GM19328 (cell line): ENCODE measurements around the gene PLEKHM2.
A peak's percentile ranks its signal among the peaks of the same experiment; 100 is the strongest.

Experiments used
- ATAC-seq: cut with Tn5 transposase; IDR thresholded peaks from one replicate; pipeline ENCODE4 v1.9.1; 2021; ENCODE audit warnings: mild to moderate bottlenecking, moderate library complexity; ENCODE audit not compliant: unreplicated experiment

PLEKHM2 gene

DNA sequence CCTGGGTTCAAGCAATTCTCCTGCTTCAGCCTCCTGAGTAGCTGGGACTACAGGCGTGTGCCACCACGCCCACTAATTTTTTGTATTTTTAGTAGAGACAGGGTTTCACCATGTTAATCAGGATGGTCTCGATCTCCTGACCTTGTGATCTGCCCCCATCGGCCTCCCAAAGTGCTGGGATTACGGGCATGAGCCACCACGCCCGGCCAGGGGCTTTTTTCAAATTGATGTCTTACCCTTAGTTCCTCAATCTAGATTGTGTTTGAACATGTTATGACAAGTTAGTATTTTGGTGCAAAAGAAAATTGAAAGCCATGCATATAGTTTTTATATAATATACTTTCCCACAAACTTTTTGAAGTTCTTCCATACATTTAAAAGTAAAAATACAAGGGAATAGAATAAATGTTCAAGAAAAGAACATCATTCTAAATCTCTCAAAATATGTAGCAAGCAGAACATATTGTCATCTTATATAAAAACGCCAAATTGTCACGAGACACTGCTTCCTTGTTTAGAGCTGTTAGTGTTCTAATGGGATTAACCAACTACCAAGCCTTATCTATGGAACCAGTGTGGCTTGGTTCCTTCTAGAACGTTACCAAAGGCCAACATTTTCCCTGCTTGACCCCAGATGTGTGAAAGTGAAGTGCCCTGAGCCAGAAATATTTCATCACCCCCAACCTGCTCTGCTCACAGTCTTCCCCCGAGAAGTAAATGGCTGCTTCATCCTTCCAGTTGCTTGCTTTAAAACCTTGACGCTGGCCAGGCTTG, 9.5 kb upstream of the PLEKHM2 start:
- ATAC-seq = no peak

DNA sequence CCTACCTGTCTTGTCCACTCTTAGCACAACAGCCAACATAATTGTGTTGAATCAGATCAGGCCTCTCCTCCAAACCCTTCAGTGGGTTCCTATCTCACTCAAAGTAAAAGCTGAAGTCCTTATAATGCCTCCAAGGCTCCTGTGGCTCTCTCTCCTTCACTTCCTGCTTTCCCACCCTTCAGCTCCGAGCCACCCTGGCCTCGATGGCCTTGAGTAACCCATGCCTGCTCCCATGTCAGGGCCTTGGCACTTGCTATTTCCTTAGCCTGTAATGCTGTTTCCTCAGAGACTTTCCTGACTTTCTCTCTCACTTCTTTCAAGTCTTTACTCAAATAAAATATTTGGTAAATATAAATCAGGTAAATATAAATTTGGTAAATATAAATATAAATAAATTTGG, 8.1 kb upstream of the PLEKHM2 start:
- no peak for ATAC-seq

DNA sequence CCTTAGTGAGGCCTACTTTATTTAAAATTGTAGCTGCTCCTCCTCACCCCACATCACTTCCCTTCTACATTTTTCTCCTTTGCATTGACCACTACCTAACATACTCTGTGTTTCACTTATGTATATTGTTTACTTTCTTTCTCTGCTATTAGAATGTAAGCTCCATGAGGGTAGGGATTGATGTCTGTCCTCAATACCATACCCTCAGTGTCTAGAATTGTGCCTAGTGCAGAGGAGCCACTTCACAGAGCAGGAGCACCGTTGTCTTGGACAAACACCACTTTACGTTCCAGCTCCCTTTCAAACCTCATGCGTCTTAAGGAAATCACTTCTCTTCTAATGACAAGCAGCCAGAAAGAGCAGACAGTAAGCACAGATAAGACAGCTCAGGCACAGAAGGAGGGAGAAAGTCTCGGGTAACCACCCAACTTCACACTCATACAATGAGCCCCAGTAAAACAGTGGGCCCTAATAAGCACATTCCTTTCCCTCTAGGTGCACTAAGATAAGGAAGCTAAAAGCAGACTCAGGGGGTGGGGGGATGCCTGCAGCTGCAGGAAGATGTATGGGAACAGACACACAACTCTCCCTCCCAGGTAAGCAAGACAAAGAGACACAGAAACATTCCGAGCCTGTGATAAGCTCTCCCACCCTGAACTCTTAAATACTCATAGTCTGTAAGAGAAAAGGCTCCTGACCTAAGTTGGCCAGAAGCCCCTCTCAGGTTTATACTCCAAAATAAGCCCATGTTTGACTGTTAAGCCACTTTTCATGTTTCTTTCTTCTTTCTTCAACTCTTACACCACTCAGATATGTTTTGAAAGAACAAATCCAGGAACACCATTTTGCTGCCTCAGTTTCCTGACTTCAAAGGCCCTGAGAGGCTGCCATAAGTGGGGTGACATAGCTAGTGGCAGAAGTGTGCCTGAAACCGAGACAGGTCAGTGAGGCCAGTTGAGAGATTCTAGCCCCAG, 7.1 kb upstream of the PLEKHM2 start:
- ATAC-seq = no peak

DNA sequence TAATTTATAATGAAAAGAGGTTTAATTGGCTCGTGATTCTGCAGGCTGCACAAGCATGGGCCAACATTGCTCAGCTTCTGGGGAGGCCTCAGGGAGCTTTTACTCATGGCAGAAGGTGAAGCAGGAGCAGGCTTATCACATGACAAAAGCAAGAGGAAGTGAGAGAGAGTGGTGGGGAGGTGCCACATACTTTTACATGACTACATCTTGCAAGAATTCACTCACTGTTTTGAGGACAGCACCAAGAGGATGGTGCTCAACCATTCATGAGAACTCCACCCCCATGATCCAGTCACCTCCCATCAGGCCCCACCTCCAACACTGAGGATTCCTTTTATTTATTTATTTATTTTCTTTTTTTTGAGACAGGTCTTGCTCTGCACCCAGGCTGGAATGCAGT, 5.5 kb upstream of the PLEKHM2 start:
- no peak for ATAC-seq

DNA sequence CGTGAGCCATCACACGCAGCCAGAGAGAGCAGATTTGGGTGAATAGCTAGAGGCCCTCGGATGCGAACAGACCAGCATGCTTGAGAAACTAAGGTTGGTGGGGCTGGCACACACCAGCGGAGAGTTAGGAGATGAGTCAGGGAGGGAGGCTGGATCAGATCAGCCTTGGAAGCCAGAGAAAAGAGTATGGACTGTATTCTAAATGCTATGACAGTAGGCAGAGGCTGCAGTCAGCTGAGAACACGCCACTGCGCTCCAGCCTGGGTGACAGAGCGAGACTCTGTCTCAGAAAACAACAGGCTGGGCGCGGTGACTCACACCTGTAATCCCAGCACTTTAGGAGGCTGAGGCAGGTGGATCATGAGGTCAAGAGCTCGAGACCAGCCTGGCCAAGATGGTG, 4.0 kb upstream of the PLEKHM2 start:
- no peak for ATAC-seq

DNA sequence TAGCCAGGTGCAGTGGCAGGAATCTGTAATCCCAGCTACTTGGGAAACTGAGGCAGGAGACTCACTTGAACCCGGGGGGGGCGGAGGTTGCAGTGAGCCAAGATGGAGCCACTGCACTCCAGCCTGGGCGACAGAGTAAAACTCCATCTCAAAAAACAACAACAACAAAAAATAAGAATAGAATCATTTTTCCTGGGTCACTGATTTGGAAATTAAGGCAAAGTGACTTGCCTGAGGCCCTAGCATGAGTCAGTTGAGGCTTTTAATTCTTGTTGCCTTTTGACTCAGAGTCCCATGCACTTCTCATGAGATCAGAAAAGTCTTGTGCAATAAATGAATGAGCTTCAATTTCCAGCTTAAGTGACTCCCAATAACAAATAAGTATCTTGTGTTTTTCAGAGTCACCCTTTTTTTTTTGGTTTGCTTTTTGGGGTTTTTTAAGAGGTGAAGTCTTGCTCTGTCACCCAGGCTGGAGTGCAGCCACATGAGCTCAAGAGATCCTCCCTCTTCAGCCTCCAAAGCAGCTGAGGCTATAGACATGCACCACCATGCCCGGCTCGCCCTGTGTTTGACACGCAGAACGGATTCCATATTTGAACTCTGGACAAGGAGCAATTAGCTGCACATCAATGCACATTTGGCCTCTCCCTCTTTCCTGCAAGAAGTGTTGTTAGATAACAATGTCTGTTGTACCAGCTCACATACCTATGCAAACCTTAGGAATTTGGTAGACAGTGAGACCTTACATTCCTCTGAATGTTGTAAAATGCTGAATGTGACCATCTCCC, 3.4 kb upstream of the PLEKHM2 start:
- ATAC-seq = no peak

DNA sequence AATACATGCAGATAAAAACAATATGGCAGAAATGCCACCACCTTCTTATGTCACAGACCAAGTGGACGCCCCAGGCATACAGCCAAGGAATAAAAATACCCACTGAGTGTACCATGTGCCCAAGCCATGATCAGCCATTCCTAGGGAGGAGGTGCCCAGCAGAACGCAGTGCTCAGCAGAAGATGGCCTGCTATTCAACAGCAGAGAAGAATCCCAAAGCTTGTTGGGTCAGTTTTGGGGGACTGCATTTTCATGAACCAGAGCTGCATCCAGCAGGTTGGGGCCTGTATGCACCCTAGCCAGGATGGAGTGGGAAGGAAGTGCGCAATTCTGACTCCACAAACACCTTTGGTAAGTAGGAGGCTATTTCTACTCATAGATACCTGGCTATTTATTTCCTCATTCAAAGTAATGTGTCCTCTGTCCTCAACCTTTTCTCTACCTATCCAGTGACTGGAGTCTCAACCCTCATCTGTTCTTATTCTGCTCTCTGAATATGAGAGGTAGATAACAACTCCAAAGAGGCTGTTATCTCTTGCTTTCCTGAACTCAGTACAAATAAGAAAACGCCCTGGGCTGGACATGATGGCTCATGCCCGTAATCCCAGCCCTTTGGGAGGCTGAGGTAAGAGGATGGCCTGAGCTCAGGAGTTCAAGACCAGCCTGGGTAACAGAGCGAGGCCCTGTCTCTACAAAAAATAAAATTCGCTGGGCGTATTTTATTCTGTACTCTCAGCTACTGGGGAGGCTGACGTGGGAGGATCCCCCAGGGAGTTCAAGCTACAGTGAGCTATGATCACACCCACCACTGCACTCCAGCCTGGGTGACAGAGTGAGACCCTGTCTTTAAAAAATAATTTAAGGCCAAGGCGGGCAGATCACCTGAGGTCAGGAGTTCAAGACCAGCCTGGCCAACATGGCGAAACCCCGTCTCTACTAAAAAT, 2.5 kb upstream of the PLEKHM2 start:
- no peak for ATAC-seq

DNA sequence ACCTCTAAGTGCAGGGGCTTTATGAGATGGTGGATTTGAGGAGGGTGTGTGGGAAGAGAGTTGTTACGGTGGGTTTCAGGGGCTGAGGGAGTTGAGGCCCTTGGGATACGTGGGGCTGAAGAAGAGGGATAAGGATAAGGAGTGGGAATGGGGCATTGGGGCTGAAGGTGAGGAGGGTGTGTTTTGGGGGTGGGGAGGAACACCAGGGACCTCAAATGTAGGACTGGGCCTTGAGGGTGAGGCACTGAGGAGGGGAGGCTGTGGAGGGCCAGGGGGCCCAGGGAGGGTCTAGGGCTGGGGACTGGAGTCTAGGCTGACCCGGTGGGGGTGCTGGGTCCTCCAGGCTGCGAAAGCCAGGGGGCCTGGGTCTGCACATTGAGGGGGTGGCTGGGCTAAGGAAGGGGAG, 1.2 kb upstream of the PLEKHM2 start:
- no peak for ATAC-seq

DNA sequence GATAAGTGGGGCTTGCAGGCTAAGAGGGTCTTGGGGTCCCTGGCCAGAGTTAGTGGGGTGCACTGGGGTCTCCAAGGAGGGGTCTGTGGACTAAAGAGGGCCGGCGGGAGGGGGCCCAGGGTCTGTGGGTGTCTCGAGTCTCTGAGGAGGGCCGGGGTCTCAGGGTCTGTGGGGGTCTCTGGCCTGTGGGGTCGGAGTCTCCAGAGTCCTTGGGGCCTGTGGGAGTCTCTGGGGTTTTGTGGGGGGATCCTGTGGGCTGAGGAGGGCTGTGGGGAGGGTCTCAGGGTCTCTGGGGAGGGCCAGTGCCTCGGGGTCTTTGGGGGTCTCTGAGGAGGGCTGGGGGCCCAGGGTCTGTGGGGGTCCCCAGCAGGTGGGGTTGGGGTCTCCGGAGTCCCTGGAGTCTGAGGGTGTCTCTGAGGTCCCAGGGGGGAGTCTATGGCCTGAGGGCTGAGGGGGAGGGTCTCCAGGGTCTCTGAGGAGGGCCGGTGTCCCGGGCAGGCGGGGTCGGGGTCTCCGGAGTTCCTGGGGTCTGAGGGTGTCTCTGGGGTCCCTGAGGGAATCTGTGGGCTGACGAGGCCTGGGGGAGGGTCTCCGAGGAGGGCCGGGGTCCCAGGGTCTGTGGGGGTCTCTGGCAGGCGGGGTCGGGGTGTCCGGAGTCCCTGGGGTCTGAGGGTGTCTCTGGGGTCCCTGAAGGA, 628 bp upstream of the PLEKHM2 start:
- ATAC-seq = no peak

DNA sequence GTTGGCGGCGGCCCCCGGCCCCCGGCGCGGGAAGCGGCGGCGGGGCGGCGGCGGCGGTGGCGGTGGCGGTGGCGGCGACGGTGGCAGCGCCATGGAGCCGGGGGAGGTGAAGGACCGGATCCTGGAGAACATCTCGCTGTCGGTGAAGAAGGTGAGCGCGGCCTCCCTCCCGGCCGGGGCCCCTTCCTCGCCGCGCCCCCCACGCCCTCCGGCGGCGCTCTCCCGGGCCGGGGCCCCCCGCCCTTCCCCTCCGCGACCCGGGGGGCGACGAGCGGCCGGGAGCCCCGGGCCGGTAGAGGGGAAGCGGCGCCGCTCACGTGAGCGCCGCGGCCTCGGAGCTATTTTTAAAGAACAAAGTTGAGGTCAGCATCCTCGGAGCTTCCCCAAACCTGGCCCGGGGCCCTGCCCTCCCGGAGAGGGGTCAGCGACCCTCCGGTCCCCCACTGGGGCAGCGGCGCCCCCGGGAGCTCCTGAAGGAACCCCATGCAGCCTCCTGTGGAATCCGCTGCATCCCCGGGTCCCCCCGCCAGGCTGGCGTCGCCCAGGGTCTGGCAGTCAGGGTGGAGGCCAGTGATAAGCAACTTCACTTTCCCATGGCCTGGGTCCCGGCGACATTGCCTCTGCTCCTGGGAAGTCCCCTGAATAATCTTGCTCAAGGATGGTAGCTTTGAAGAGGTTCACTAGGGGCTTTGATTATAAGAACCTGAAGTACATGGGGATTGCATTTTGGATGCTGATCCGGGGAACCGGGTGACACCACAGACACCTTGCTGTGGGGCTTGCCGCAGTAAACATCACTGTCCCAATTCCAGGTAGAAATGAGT, 560 bp downstream of the PLEKHM2 start:
- no peak for ATAC-seq

DNA sequence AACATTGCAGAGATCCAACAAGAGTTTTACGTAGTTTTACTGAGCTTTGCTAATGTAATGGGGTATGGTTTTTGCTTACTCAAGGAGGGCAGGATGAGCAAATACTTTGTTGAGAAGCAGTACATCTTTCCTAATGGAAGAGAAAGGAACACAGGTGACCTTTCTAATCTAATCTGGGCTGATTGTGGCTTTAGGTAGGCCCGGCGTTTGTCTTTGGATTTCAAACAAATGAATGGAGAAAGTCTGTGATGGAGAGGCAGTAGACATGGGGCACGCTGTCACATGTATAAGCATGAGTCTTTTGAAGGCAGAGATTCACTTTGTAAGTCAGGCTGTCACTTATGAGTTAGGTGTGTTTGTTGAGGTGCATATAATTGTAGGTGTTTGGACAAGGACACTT, 1.7 kb downstream of the PLEKHM2 start:
- ATAC-seq = no peak

DNA sequence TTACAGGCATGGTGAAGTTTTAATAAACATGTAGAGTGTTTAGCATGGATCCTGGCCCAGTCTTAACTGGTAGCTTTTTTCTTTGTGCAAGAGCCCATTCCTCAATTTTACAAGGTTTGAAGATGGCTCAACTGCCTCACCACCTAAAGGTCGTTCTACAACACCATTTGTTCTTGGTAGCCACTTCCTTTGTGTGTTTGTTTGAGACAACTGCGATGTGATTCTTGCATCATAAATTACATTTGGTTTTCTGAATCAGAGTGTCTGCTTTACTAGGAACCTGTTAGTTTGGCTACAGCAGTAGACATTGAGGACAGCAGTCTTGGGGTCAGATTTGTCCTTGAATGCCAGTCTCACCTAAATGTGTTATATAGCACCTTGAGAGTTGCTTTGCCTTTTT, 3.3 kb downstream of the PLEKHM2 start:
- no peak for ATAC-seq

DNA sequence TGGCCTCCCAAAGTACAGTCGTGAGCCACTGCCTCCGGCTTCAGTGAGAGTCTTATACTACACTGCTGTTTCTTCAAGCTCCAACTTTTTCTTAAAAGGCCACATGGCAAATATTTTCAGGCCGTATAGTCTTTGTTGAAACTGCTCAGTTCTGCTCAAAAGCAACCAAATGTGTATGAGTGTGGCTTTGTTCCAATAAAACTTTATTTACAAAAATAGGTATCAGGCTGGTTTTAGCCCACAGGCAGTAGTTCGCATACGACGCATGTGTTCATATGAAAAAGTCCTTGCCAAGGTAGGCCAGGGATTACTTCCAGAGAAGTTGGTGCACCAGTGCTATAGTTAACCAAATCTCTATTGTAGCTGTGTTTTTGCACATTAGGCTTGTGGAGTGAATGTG, 6.2 kb downstream of the PLEKHM2 start:
- no peak for ATAC-seq

DNA sequence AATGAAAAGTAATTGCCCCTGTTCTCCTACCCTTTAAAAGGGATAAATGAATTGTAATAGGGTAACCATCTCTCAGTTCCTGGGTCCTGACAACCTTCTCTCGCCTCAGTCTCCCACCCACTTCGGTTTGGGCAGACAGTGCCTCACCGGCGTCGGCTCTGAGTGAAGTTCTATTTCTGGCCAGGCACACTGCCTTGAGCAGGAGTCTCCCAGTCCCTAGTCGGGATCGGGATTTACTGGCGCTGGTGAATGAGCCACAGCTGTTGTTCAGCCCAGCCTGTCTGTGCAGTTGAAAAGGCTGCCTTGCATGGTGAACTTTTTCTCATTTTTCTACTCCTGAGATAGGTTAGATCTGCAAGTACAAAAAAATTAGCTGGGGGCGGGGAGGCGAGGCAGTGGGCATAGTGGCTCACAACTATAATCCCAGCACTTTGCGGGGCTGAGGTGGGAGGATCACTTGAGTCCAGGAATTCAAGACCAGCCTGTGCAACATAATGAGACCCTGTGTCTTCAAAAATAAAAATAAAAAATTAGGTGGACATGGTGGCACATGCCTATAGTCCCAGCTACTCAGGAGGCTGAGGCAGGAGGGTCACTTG, 7.4 kb downstream of the PLEKHM2 start:
- ATAC-seq = no peak

DNA sequence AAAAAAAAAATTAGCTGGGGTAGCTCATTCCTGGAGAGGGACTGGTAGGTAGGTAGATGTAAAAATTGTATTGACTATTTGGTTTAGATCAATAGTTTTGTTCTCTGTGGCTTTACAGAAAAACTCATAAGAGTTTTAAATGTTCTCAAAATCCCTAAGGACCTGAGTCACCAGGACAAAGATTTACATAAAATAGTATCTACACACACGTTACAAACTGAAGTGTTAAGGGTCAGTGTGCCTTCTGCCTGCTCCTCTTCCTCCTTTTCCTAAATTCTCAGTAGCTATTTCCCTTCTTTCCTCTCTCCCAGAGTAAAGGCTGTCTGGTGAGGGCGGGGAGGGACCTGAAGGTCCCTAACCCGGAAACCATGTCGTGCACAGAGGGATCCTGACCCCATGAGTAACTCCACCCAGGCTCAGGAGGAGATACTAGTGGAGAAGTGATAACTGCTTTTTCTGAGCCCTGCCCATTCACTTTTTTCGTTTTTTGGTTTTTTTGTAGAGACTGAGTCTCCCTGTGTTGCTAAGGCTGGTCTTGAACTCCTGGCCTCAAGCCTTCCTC, 8.1 kb downstream of the PLEKHM2 start:
- ATAC-seq = no peak

DNA sequence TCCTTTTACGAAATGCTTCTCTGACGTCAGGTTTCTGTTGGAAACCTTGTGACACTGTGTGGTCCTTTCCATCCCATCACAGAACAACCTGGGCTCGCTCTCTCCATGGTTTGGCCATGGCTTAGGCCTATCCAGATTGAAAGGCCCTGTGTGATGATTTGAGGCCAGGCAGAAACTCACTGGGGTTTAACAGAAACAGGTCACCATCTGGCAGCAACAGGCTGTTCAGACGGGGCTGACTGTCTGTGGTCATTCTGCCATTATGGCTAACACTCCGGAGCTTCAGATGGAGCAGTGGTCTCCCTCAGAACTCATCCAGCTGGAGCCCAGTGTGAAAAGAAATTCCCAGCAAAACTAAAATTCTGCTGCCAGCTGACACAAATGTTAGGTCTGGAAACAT, 9.3 kb downstream of the PLEKHM2 start:
- ATAC-seq = no peak

DNA sequence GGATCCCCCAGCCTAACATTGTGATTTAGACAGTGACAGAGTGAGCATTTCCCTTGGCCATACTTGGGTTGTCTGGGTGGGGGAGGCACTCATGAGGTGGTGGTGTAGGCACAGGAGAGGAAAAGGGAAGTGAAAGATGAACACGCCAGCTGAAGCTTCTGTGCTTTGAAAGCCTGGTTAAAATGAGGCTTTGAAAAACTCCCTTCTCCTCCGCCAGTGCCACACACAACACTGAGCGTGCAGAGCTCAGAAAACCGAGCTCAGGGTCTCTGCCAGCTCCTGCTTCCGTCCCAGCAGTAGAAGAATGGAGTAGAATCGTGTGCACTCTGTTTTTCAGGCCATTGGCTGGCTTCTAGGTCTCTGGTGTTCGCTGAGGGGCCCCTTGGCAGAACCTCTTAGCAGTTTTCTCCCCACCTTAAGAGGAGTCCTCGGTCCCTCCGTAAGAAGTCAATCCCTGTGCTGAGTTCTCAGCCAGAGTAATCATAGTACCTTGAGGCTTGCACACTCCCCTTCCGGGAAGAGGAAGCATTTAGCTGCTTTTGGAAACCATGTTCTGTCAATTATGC, 12.9 kb downstream of the PLEKHM2 start:
- peak; percentile 92 for ATAC-seq

DNA sequence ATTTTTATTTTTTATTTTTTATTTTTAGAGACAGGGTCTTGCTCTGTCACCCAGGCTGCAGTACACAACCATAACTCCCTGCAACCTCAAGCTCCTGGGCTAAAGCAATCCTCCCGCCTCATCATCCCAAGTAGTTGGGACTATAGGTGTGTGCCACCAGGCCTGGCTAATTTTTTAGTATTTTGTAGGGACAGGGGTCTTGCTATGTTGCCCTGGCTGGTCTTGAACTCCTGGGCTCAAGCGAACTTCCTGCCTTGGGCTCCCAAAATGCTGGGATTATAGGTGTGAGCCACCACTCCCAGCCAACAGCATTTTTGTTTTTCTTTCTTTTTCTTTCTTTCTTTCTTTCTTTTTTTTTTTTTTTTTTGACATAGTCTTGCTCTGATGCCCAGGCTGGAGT, 14.1 kb downstream of the PLEKHM2 start:
- ATAC-seq = no peak
